Measurements from ENCODE around the gene SRSF1. TPM values are rescaled to one million over a fixed set of nuclear protein-coding genes. Genes with fewer than 3 reads are reported as not detected.

The SRSF1 gene, protein sequence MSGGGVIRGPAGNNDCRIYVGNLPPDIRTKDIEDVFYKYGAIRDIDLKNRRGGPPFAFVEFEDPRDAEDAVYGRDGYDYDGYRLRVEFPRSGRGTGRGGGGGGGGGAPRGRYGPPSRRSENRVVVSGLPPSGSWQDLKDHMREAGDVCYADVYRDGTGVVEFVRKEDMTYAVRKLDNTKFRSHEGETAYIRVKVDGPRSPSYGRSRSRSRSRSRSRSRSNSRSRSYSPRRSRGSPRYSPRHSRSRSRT
- 227 TPM for total RNA-seq (ENCODE audit: unreplicated experiment)
- long read RNA-seq, transcript SRSF1-201 (4 exons, 1,513 nt), result major isoform, 30 of 46 reads
- long read RNA-seq, partial matches to known transcripts, result 1 of 46 reads
- long read RNA-seq, other reads (novel, unspliced or antisense), result 8 of 46 reads

DNA sequence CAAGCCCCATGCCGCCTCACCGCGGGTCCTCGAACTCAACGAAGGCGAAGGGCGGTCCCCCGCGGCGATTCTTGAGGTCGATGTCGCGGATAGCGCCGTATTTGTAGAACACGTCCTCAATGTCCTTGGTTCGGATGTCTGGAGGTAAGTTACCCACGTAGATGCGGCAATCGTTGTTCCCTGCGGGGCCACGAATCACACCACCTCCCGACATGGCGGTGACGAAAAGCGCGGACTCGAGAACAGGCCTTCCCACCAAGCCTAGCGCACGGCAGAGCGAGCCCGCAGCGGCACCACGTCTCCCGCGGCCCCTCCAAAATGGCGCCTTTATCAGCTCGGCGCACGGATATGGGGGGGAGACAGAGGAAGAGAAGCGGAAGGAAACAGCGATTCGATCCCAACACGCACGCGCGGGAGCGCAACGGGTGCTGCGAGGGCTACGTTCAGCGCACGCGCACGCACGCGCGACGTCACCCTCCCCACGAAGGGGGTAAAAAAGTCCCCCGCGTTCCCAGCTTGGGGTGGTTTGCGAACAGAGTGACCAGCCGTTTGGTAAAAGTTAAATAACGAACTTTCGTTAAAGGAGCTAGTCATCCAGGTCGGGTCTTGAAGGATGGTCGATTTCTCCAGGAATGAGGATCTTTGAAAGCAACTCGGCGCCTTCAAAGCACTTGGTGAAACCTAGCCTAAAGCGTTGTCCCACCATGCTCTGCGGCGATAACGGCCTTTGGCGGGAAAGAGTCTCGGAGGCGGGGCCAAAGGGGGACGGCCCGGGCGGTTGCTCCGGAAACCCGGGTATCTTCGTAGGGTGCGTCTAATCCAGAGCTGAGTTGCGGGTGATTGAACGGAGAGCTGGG is at the start of gene SRSF1:
Gene SRSF1, minus strand, starts transcription at position 323 of the 857 bp plus-strand sequence. Its CDS starts 109 bp downstream, at position 214.
- H3K36me3 Mint-ChIP-seq (ENCODE audit: unreplicated experiment), result no peaks in the 10 kb centered on the region
- peak within 1 kb of the TSS; percentile 99 for H3K27ac Mint-ChIP-seq (ENCODE audit: unreplicated experiment)
- H3K4me3 Mint-ChIP-seq (ENCODE audit: unreplicated experiment), result peak within 1 kb of the TSS; percentile 96
- peak; percentile 97 for DNase-seq
- peaks cover 16% of the 10 kb centered on the region for H3K9me3 Mint-ChIP-seq (ENCODE audit: unreplicated experiment)
- peaks cover 16% of the 10 kb centered on the region for H3K4me1 Mint-ChIP-seq (ENCODE audit: low read depth, unreplicated experiment)
- TF ChIP-seq CTCF (IDR thresholded peaks at IDR 0.05; ENCODE audit: partially characterized antibody, unreplicated experiment), result no peak
- peaks cover 10% of the 10 kb centered on the region for H3K27me3 Mint-ChIP-seq (ENCODE audit: unreplicated experiment)

DNA sequence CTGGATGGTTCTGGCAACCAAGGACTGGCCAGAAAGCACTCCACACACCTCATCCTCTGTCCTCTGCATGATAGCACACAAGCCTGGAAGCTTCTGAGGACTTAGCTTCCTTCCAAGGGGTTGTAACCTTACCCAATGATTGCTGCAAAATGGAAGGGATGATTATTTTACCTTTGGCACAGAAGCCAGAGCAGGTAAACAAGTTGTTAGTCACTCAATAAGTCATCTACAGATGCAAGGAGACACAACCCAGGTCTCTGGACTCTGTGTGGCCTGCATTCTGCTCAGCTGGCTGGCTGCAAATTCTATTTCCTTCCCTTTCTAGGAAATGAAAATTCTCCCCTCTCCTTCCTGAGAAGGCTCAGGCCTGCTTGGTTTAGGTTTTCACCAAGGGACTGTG is 49.4 kb upstream of the SRSF1 start:
- Mint-ChIP-seq H3K9me3 (ENCODE audit: unreplicated experiment) (peaks cover 2% of the 10 kb centered on the region), H3K4me3 (ENCODE audit: unreplicated experiment) (no peak overlapping the region), H3K36me3 (ENCODE audit: unreplicated experiment) (peaks cover 5% of the 10 kb centered on the region), H3K27ac (ENCODE audit: unreplicated experiment) (no peak overlapping the region), H3K4me1 (ENCODE audit: low read depth, unreplicated experiment) (peaks cover 6% of the 10 kb centered on the region), H3K27me3 (ENCODE audit: unreplicated experiment) (peaks cover 3% of the 10 kb centered on the region)
- no peak for DNase-seq
- TF ChIP-seq CTCF (IDR thresholded peaks at IDR 0.05; ENCODE audit: partially characterized antibody, unreplicated experiment), result no peak

DNA sequence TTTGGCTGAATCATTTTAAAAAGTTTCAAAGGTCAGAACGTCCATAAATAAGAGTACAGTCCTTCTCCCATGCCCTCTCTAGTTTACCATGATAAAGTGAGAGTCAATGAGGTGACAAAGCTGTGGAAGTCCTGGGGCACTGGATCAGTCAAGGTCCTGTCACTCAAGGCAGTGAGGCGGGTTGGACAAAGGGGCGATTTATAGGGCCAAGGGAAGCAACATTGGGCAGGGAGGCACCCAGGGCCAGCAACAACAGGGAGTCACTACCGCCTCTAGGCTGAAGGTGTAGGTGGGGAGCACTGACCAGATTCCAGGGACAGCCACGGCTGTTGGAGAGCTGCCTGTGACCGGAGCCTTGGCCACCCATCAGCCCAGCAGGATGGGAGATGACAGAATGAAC is 47.6 kb upstream of the SRSF1 start:
- H3K27ac Mint-ChIP-seq (ENCODE audit: unreplicated experiment), result no peak overlapping the region
- no peak for TF ChIP-seq CTCF (IDR thresholded peaks at IDR 0.05; ENCODE audit: partially characterized antibody, unreplicated experiment)
- H3K27me3 Mint-ChIP-seq (ENCODE audit: unreplicated experiment), result peaks cover 2% of the 10 kb centered on the region
- no peak overlapping the region for H3K4me3 Mint-ChIP-seq (ENCODE audit: unreplicated experiment)
- peaks cover 11% of the 10 kb centered on the region for H3K4me1 Mint-ChIP-seq (ENCODE audit: low read depth, unreplicated experiment)
- DNase-seq, result no peak
- H3K9me3 Mint-ChIP-seq (ENCODE audit: unreplicated experiment), result peaks cover 2% of the 10 kb centered on the region
- peaks cover 5% of the 10 kb centered on the region for H3K36me3 Mint-ChIP-seq (ENCODE audit: unreplicated experiment)

GRCh38 chr17:58052945-58053715 is 46.1 kb upstream of the SRSF1 start:
- Mint-ChIP-seq H3K36me3 (ENCODE audit: unreplicated experiment) (peaks cover 5% of the 10 kb centered on the region), H3K27me3 (ENCODE audit: unreplicated experiment) (peaks cover 2% of the 10 kb centered on the region), H3K27ac (ENCODE audit: unreplicated experiment) (no peak overlapping the region), H3K4me1 (ENCODE audit: low read depth, unreplicated experiment) (peaks cover 11% of the 10 kb centered on the region), H3K4me3 (ENCODE audit: unreplicated experiment) (peak overlapping the region; percentile 4), H3K9me3 (ENCODE audit: unreplicated experiment) (peaks cover 2% of the 10 kb centered on the region)
- TF ChIP-seq CTCF (IDR thresholded peaks at IDR 0.05; ENCODE audit: partially characterized antibody, unreplicated experiment), result no peak
- DNase-seq, result no peak

All from glutamatergic neuron (in vitro differentiated cells).